H1 (cell line): ENCODE data around the gene C12orf56. TPM values are rescaled to one million over a fixed set of nuclear protein-coding genes. Genes with fewer than 3 reads are reported as not detected.
"Not testable (repeated sequence)": the region's sequence is repeated elsewhere in the genome, so short reads cannot be mapped to it uniquely, and the experiment has no call there.

Source experiments
- CTCF ChIA-PET: fragments of 300-600 bp; sonication (Branson Sonifier 250); formaldehyde crosslinking; loops from one replicate; lab custom pipeline; 2021; ENCODE audit not compliant: partially characterized antibody; lab: Charles Lee
- POLR2A ChIA-PET: fragments of 300-600 bp; sonication (Branson Sonifier 250); formaldehyde crosslinking; loops from one replicate; lab custom pipeline; 2021; ENCODE audit warnings: inconsistent platforms; ENCODE audit not compliant: partially characterized antibody; lab: Charles Lee
- DNase-seq, 2 experiments: peaks; one replicate each; pipeline versions ENCODE4 v3.0.0 to v3.0.0-alpha.2; 2010 to 2022; ENCODE audit warnings: low spot score in 2 of 2, low read depth in 1 of 2, mixed read lengths in 1 of 2
- FAIRE-seq: peaks from 2 replicates; lab custom pipeline; 2011; peaks lifted over from hg19 to GRCh38; lab: Jason Lieb, UNC
- H2AFZ ChIP-seq: 2 replicates; pipeline ENCODE4 v1.8.1; 2012; ENCODE audit warnings: low read length, inconsistent platforms
- H2AK5ac ChIP-seq: 2 replicates; pipeline ENCODE4 v1.6.1; 2013; ENCODE audit warnings: low read depth, low read length
- H2BK120ac ChIP-seq: replicated peaks from 2 replicates; pipeline ENCODE3; 2013; ENCODE audit warnings: low read depth, low read length, inconsistent platforms
- H2BK12ac ChIP-seq: 2 replicates; pipeline ENCODE4 v1.6.1; 2013; ENCODE audit warnings: low read depth, low read length
- H2BK15ac ChIP-seq: 2 replicates; pipeline ENCODE4 v1.6.1; 2013; ENCODE audit warnings: low read length
- H2BK20ac ChIP-seq: 2 replicates; pipeline ENCODE4 v1.6.1; 2013; ENCODE audit warnings: low read length
- H2BK5ac ChIP-seq: 2 replicates; pipeline ENCODE4 v1.6.1; 2013; ENCODE audit warnings: low read depth, low read length
- H3K14ac ChIP-seq: 2 replicates; pipeline ENCODE4 v1.6.1; 2013; ENCODE audit warnings: inconsistent platforms; ENCODE audit not compliant: insufficient read length
- H3K18ac ChIP-seq: 2 replicates; pipeline ENCODE4 v1.6.1; 2013; ENCODE audit warnings: low read length; ENCODE audit errors: extremely low read depth
- H3K23ac ChIP-seq: 2 replicates; pipeline ENCODE4 v1.6.1; 2013; ENCODE audit warnings: inconsistent platforms; ENCODE audit not compliant: insufficient read length
- H3K23me2 ChIP-seq: 2 replicates; pipeline ENCODE4 v1.6.1; 2013; ENCODE audit warnings: low read depth, low read length
- H3K27ac ChIP-seq: 2 replicates; pipeline ENCODE4 v1.6.1; 2011; ENCODE audit warnings: low read depth, low read length, inconsistent platforms
- H3K27me3 ChIP-seq, 4 experiments: replicated peaks in 1 of 4; 1 replicate in 1 of 4; 2 replicates in 3 of 4; pipeline versions ENCODE4 v1.6.1 to v1.8.1; 2011 to 2013; ENCODE audit warnings: low read length in 3 of 4, mild to moderate bottlenecking in 3 of 4, inconsistent platforms in 2 of 4, mixed read lengths in 2 of 4, moderate library complexity in 1 of 4; ENCODE audit not compliant: control insufficient read depth in 3 of 4, insufficient read depth in 3 of 4; ENCODE audit errors: extremely low read depth in 1 of 4
- H3K36me3 ChIP-seq, 4 experiments: 2 replicates each; pipeline versions ENCODE4 v1.6.1 to v1.8.1; 2011 to 2013; ENCODE audit warnings: mild to moderate bottlenecking in 4 of 4, low read length in 3 of 4, moderate library complexity in 2 of 4, control low read depth in 1 of 4, inconsistent platforms in 1 of 4; ENCODE audit not compliant: insufficient read depth in 4 of 4, control insufficient read depth in 2 of 4
- H3K4ac ChIP-seq: replicated peaks from 2 replicates; pipeline ENCODE3; 2013; ENCODE audit warnings: low read length, low read depth, mixed read lengths, inconsistent platforms; ENCODE audit not compliant: insufficient read length
- H3K4me1 ChIP-seq, 4 experiments: replicated peaks in 1 of 4; 1 replicate in 1 of 4; 2 replicates in 3 of 4; pipeline versions ENCODE4 v1.6.1 to v1.8.1; 2011 to 2013; ENCODE audit warnings: low read length in 3 of 4, inconsistent platforms in 2 of 4, mixed read lengths in 1 of 4; ENCODE audit not compliant: insufficient read depth in 4 of 4, control insufficient read depth in 3 of 4
- H3K4me2 ChIP-seq, 2 experiments: 2 replicates each; pipeline versions ENCODE4 v1.6.1 to v1.8.1; 2011 to 2013; ENCODE audit warnings: low read depth in 2 of 2, low read length in 2 of 2, control low read depth in 1 of 2, inconsistent platforms in 1 of 2, mild to moderate bottlenecking in 1 of 2; ENCODE audit not compliant: insufficient read depth in 1 of 2
- H3K4me3 ChIP-seq, 4 experiments: fragments of 200-600, 300-600 bp in 1 of 4; sonication (generic), shearing (Covaris generic), sonication (Bioruptor Twin) in 1 of 4; 2 replicates each; pipeline versions ENCODE4 v1.5.1 to v1.8.1; 2011 to 2016; ENCODE audit warnings: low read length in 4 of 4, low read depth in 3 of 4, control low read depth in 2 of 4, inconsistent platforms in 2 of 4, mild to moderate bottlenecking in 2 of 4, mixed read lengths in 1 of 4, moderate library complexity in 1 of 4; ENCODE audit not compliant: insufficient read depth in 2 of 4; ENCODE audit errors: extremely low read depth in 1 of 4
- H3K56ac ChIP-seq: replicated peaks from 2 replicates; pipeline ENCODE3; 2013; ENCODE audit warnings: low read depth, mild to moderate bottlenecking, mixed read lengths, low read length, inconsistent platforms; ENCODE audit not compliant: insufficient read length
- H3K79me1 ChIP-seq: 2 replicates; pipeline ENCODE4 v1.6.1; 2013; ENCODE audit warnings: low read depth, low read length, control low read depth
- H3K79me2 ChIP-seq, 2 experiments: 2 replicates each; pipeline versions ENCODE4 v1.6.1 to v1.8.1; 2012 to 2013; ENCODE audit warnings: low read length in 2 of 2, mild to moderate bottlenecking in 2 of 2, inconsistent platforms in 1 of 2; ENCODE audit not compliant: insufficient read depth in 2 of 2, control insufficient read depth in 1 of 2
- H3K9ac ChIP-seq, 4 experiments: replicated peaks in 1 of 4; 1 replicate in 1 of 4; 2 replicates in 3 of 4; pipeline versions ENCODE4 v1.6.1 to v1.8.1; 2011 to 2013; ENCODE audit warnings: low read depth in 3 of 4, low read length in 3 of 4, control low read depth in 2 of 4, mild to moderate bottlenecking in 2 of 4, moderate library complexity in 2 of 4, inconsistent platforms in 1 of 4; ENCODE audit errors: extremely low read depth in 1 of 4
- H3K9me3 ChIP-seq, 2 experiments: 2 replicates each; pipeline versions ENCODE4 v1.6.1 to v1.8.1; 2012 to 2013; ENCODE audit warnings: mild to moderate bottlenecking in 2 of 2, moderate library complexity in 2 of 2, control low read depth in 1 of 2, inconsistent platforms in 1 of 2, low read depth in 1 of 2, low read length in 1 of 2, mixed read lengths in 1 of 2; ENCODE audit not compliant: insufficient read depth in 2 of 2
- H4K20me1 ChIP-seq, 2 experiments: replicated peaks in 1 of 2; 2 replicates each; pipeline versions ENCODE3 to v1.8.1; 2011 to 2013; ENCODE audit warnings: inconsistent platforms in 2 of 2, low read length in 2 of 2, mild to moderate bottlenecking in 1 of 2; ENCODE audit not compliant: insufficient read depth in 2 of 2, control insufficient read depth in 1 of 2
- H4K5ac ChIP-seq: 2 replicates; pipeline ENCODE4 v1.6.1; 2013; ENCODE audit warnings: low read length, low read depth, mixed read lengths, inconsistent platforms; ENCODE audit not compliant: insufficient read length
- H4K8ac ChIP-seq: 2 replicates; pipeline ENCODE4 v1.8.0; 2013; ENCODE audit warnings: mild to moderate bottlenecking, moderate library complexity, low read length, inconsistent platforms; ENCODE audit not compliant: insufficient read depth; ENCODE audit errors: extremely low read depth
- H4K91ac ChIP-seq: replicated peaks from 2 replicates; pipeline ENCODE3; 2013; ENCODE audit warnings: low read length, mixed read lengths, inconsistent platforms; ENCODE audit not compliant: insufficient read length
- WGBS, 2 experiments: shearing (Covaris generic) in 1 of 2; methylation state at CpG; one replicate each; pipeline versions ENCODE4 v1.1.6 to v1.1.7; 2013 to 2015; ENCODE audit warnings: low lambda C conversion rate in 2 of 2, mixed read lengths in 2 of 2, inconsistent platforms in 1 of 2, low coverage in 1 of 2, missing lambda C conversion rate in 1 of 2; ENCODE audit not compliant: insufficient replicate concordance in 2 of 2, insufficient coverage in 1 of 2, insufficient read length in 1 of 2; ENCODE audit errors: extremely low coverage in 1 of 2, missing lambda C conversion rate in 1 of 2; 5-methylcytosine and 5-hydroxymethylcytosine counted together
- polyA plus RNA-seq, 7 experiments: library from polyadenylated mRNA; depleted of rRNA in 3 of 7; stranded (reverse) in 5 of 7; unstranded in 2 of 7; fragments of >200 nt in 5 of 7; fragments of 200-250 nt in 2 of 7; gene quantifications; 1 replicate in 5 of 7; 2 replicates in 1 of 7; 4 replicates in 1 of 7; pipeline versions ENCODE4 v1.2.1 to v1.2.3, GENCODE V29; 2011 to 2013; ENCODE audit warnings: missing spikeins in 2 of 7, mixed read lengths in 2 of 7
- total RNA-seq: library from RNA; stranded (reverse); fragmentation: NEBNext Ultra II Directional; extraction: Animal tissue kit (Norgen Biotek cat#: 25700); gene quantifications from 2 replicates; pipeline ENCODE4 v1.2.1, GENCODE V29; 2021

The C12orf56 gene
- total and polyA plus RNA-seq, 2 of the 8 experiments (the other 6 are each of a cell fraction or from before 2014, with no cell fraction given), result 1.1 to 2.9 TPM

GRCh38 chr12:64319540-64320225 is 70.9 kb downstream of the C12orf56 start:
- H3K14ac ChIP-seq, H2BK120ac ChIP-seq, H2AK5ac ChIP-seq, H3K9ac ChIP-seq, H4K91ac ChIP-seq, H2BK15ac ChIP-seq, H3K23me2 ChIP-seq, H3K36me3 ChIP-seq, H2AFZ ChIP-seq, H3K4me3 ChIP-seq, H4K8ac ChIP-seq, H3K27me3 ChIP-seq, H2BK20ac ChIP-seq, H3K4me2 ChIP-seq, H3K23ac ChIP-seq, H3K18ac ChIP-seq, H4K20me1 ChIP-seq, DNase-seq, H3K27ac ChIP-seq, H3K56ac ChIP-seq, FAIRE-seq, H4K5ac ChIP-seq, H3K79me2 ChIP-seq, H3K4ac ChIP-seq, H3K9me3 ChIP-seq, H3K79me1 ChIP-seq: not testable (repeated sequence)
- WGBS, 2 experiments, result 73% methylated on average over 21 of the region's 23 CpGs; no CpG with 5 or more reads in 1 of the 2 experiments
- H3K4me1 ChIP-seq, result peaks cover 0 to 15% (median 6%) of the 10 kb centered on the region in 4 experiments; a peak in 3 of 7 replicates
- ChIA-PET POLR2A (interaction anchor here (1.3 to 1.5 kb wide), 3 partner anchors 12 to 84 kb away, joined by 3 read pairs; partner anchors contain the start of genes C12orf56 and XPOT), CTCF (interaction anchor here (0.8 to 2.3 kb wide), 5 partner anchors 12 to 493 kb away, joined by 3 to 11 read pairs (median 3); no protein-coding TSS in a partner anchor)
- H2BK5ac ChIP-seq, result peak overlapping the region; percentile 60; the same call in 1 of the 2 replicates
- H2BK12ac ChIP-seq, result peak overlapping the region; percentile 33; the same call in 1 of the 2 replicates
